Activated CD8-positive, alpha-beta memory T cell treated with anti-CD3 and anti-CD28 coated beads for 48 hours (primary cell): ENCODE data around the gene LRP11.

Source experiments
- DNase-seq, 3 experiments: peaks; one replicate each; pipeline ENCODE4 v3.0.0-alpha.2; 2020; ENCODE audit warnings: low read depth in 2 of 3, low spot score in 2 of 3

Gene LRP11

DNA sequence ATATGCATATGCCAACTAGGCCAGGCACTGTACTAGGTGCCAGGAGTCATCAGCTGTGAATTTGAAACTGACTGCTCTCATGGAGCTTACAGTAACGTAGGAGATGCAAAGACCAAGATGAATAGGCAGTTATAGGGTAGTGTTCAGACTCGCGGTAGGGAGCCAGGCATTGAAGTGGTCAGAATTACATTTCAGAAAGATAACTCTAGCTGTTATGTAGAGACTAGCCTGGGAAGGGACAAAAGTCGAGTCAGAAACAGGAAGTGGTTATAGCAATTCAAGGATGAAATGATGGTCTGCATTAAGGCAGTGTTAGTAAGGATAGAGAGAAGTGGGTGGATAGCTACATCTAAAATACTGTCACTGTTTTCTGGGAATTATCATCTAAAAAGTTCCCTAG, 58.0 kb downstream of the LRP11 start:
- DNase-seq: no peak

- no peak for DNase-seq
Measured at GRCh38 chr6:149783551-149783950, 80.6 kb downstream of the LRP11 start.

- no peak for DNase-seq
Measured at GRCh38 chr6:149782337-149782736, 81.8 kb downstream of the LRP11 start.

GRCh38 chr6:149781715-149782114, 82.4 kb downstream of the LRP11 start:
- DNase-seq: no peak

DNA sequence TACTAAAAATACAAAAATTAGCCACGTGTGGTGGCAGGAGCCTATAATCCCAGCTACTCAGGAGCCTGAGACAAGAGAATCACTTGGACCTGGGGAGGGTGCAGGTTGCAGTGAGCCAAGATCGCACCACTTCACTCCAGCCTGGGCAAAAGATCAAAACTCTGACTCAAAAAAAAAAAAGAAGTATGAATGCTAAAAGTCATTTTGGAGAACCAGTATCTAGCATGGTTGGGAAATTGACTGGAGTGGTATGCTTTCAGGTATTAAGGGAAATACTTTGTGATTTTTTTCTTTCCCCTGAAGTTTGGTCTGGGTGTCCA, 84.6 kb downstream of the LRP11 start:
- DNase-seq: no peak

- DNase-seq: no peak
Measured at GRCh38 chr6:149777624-149778023, 86.5 kb downstream of the LRP11 start.

GRCh38 chr6:149771925-149772324, 92.2 kb downstream of the LRP11 start:
- no peak for DNase-seq

- DNase-seq: no peak
Measured at GRCh38 chr6:149771185-149771584, 93.0 kb downstream of the LRP11 start.

GRCh38 chr6:149769676-149770075, 94.5 kb downstream of the LRP11 start:
- DNase-seq: no peak
